ENCODE results near the gene TEX2.

TEX2 gene

DNA sequence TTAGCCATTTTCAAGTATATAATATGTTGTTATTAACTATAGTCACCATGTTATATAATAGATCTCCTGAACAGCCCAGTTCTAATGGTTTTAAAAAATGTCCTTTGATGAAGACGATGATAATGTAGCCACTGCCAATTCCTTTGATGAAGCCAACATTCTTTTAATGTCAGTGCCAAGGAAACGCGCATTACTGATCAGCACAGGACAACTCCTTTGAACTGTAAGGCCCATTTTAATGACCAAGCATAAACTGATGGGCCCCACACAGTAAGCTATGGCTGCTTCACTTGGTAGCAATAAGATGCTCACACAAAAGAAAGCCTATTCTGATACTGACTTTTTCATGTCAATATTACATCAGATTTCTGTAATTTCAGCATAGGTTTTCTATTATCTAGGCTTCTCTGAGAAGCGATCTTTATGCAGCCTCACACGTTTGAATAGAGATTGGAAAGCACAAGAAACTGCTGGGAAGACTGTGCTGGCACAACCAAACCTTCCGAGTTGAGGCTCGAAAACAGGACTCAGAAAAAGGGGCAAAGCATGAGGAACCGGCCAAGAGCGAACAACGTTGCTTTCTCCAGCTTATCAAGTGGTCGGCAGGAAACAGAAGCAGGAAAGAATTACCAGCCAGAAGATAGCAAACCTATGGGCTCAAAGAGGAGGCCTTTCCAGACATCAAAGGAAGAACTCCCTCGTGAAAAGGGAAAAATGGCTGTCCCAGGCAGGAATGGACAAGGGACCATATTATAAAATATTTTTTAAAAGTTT lies 152.5 kb downstream of the TEX2 start:
- DNase-seq: no peak

DNA sequence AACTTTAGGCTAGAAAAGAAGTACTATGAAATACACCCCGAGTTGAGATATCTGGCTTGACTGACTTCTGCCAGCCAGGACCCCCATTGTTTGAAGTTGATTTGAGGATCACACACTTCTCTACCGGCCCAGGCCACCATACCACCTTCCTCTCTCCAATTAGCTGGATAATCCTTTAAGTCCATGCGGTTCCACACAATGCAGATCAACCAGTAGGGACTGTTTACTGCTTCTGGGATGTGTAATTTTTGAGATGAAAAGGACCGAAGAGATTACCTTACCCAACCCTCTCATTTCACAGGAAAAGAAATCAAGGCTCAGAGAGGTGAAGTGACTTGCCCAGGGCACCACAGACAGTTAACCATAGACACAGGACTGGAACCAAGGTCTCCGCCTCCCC lies 153.7 kb downstream of the TEX2 start:
- no peak for DNase-seq

DNA sequence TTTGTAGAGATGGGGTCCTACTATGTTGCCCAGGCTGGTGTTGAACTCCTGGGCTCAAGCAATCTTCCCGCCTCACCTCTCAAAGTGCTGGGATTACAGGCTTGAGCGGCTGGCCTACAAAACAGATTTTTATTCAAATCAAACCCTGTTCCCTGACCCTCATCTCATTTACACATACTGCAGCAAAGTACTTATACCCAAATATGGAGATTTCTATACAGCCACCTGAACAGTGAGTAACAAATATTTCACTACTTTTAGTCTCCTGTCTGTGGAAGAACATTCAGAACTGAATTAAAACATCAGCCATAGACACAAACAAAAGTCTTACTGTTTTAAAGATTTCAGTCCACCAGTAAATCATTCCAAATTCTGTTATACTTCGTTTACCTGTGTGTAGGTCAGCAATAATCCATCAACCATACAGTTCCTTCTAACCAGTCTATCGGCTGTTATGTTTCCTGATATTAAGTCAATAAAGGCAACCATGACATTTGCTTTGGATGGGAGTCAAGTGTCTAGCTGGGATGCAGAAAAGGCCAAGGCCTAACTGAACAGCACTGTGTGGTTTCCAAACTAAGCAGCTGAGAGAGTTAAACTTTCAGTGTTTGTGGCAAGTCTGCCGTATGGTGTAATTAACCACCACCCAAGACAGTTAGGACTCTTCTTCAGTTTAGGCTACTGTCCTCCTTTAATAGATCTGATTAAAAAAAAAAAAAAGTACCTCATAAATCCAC lies 155.4 kb downstream of the TEX2 start:
- no peak for DNase-seq

DNA sequence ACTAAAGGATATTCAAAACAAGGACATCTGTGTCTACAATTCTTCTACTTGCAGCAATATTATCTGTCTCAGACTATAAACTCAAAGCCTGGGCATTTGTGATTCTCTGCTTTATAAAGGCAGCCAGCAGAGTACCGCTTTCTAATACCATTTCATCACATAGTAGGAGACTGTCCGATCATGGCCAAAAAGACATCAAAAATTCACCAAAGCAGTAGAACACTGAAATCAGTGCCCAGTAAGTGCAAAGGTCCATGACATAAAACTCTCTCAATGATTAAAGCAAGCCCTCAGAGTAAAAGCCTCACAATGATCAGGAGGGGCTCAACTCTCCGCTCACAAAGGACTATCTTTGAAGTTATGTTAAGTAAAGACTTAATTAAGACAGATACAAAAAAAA lies 156.1 kb downstream of the TEX2 start:
- no peak for DNase-seq

DNA sequence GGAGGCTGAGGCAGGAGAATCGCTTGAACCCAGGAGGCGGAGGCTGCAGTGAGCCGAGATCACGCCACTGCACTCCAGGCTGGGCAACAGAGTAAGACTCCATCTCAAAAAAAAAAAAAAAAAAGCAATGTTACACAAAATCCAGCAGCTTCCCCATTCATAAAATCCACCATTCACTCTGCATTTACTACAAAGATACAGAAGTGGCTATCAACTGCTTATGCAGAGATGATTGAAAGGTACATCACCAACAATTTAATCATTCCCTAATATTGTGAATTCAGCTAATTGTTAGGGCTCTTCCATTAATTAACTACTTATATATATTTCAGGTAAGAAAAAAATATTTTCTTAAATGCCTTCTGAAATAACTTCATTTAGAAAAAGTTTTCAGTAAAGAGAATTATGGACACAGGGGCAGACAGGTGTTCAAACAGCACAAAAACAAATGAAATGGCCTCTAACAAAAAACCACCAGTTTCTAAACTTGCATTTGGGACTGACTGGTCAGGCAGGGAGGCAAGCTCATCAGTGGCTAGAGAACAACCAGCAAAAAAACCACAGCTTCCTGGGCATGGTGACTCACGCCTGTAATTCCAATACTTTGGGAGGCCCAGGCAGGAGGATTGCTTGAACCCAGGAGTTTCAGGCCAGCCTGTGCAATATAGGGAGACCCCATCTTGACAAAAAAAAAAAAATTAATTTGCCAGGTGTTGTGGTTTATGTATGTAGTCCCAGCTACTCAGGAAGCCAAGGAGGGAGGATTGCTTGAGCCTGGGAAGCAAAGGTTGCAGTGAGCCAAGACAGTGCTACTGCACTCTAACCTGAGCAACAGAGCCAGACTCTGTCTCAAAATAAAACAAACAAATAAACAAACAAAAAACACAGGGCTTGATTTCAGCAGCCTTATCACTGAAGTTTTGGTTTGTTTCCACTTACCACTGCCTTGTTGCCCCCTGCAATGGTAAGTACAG lies 159.4 kb downstream of the TEX2 start:
- DNase-seq: no peak

DNA sequence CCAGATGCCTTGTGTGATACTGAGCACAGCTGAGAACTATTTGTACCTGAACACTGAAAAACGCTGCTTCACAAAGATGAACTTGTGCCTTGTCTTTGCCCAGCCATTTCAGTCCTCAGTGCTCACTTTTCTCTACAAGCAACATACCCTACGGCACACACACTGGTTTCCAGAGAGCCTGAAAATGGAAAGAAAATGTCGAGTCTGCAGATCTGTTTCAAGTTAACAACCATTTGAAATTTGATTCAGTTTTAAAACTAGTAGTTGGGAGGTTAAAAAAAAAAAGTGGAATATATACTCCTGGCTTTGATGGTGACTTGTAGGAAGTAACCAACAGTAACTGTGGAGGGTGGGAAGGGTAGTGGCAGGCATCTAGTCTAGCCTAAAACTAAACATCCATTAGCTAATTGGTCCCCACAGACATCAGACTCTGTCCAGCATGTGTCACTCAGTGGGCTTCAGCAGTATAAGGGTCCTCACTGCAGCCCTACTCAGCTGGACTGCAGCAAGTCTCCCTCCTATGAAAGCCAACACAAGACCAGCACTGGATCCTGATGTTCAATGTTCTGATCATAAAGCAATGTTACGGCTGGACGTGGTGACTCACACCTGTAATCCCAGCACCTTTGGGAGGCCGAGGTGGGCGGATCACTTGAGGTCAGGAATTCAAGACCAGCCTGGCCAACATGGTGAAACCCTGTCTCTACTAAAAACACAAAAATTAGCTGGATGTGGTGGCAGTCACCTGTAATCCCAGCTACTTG lies 160.3 kb downstream of the TEX2 start:
- DNase-seq: no peak

- no peak for DNase-seq
Observed at GRCh38 chr17:64099543-64099942, 163.5 kb downstream of the TEX2 start.

Measured in NCI-H2171 (cell line).